Measurements from ENCODE around the gene PXMP4.
"Not testable (repeated sequence)": the region's sequence is repeated elsewhere in the genome, so short reads cannot be mapped to it uniquely, and the experiment has no call there.

PXMP4 gene, protein sequence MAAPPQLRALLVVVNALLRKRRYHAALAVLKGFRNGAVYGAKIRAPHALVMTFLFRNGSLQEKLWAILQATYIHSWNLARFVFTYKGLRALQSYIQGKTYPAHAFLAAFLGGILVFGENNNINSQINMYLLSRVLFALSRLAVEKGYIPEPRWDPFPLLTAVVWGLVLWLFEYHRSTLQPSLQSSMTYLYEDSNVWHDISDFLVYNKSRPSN

DNA sequence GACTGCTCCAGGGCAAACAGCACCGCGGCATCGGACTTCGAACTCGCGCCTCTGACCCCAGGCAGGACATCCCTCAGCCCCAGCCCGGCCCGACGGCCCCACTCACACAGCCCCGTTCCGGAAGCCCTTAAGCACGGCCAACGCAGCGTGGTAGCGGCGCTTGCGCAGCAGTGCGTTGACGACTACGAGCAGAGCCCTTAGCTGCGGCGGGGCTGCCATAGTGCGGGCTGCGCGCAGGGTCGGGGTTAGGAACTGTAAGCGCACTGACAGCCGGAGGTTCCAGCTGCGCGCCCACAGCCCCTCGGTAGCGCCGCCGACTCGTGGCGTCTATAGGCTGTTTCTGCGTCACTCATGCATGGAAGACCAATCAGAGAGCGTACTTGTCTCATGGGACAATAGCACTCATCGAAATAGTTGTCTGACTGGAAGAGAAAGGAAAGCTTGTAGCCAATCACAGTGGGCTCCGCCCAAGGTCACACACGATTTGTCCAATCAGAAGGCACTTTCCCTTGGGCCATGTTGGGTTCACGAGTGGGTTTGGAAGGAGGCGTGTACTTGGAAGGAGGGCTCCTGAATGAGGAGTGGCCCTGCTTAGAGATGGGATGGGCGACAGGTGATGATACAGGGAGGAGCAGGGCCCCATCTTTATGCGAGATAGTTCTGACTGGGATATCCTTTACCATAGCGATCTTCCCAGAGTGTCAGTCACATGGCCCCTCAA, at the start of gene PXMP4:
Gene PXMP4, minus strand, starts transcription at position 322 of the 721 bp plus-strand sequence. Its CDS starts 103 bp downstream, at position 219.
- DNase-seq = peak; percentile 86

DNA sequence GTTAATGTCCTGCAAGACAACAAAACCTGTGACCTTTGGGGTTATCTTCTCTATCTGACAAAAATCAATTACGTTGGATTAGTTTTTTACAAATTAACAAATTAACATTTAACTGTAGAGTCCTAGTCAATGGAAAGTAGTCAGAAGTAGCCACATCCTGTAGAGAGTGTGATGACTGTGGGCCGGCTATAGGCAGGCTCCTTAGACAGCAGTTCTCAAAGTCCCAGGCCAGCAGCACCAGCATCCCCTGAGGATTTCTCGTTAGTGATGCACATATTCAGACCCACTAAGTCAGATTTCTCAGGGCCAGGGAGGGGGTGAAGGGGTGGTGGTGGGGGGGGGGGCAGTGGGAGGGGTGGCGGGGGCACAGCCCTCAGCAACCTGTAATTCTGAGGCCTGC, 48.9 kb upstream of the PXMP4 start:
- no peak for DNase-seq

DNA sequence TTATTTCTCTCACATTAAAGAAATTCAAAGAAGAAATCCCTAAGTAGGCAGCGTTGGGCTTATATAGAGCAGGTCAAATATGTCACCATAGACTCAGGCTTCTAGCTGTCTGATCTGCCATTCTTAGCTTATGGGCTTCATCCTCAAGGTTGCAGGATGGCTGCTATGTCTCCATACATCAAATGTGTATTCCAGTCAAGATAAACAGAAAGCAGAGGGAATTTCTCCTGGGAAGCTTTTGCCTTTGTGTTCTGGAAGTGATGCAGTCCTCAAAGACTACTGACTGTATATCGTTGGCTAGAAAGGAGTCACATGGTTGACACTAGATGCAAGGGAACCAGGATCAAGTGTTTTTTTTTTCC, 47.6 kb upstream of the PXMP4 start:
- no peak for DNase-seq

DNA sequence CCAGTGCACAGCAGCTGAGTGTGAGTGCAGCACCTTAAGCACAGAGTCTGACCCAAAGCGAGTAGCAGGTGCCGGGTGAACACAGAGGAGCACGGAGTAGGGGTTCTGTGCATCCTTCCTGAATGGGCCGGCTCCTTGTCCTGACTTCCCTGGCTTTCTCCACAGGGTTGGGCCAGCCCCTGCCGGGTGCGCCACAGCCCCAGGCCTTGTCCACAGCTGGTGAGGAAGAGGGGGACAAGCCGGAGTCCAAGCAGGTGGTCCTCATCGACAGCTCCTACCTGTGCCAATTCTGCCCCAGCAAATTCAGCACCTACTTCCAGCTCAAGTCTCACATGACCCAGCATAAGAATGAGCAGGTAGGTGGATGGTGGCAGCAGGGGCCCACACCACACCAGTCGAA, 46.6 kb upstream of the PXMP4 start:
- no peak for DNase-seq

DNA sequence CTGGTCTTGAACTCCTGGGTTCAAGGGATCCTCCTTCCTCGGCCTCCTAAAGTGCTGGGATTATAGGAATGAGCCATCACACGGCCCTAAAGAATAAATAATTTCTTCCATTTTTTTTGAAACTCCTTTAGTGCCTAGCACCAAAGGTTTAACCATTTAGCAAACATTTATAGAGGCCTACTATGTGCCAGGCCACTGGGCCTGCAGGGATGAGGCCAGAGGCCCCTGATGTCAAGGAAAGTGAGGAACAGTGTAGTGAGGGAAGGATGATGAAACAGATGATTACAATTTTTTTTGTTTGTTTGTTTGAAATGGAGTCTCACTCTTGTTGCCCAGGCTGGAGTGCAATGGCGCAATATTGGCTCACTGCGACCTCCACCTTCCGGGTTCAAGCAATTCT, 45.5 kb upstream of the PXMP4 start:
- DNase-seq = no peak

DNA sequence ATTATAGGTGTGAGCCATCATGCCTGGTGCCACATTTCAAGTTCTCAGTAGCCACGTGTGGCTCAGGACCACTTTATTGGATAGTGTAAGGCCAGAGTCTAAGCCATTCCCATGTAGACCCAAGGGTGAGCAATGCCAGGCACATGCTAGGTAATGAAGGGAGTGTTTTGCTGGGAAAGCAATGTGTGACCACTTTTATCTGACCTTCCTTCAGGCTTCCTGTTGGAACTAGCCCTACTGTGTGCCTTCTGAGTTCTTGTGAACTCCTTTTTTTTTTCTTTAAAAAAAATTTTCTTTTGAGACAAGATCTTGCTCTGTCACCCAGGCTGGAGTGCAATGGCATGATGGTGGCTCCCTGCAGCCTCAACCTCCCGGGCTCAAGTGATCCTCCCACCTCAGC, 45.0 kb upstream of the PXMP4 start:
- DNase-seq = no peak

DNA sequence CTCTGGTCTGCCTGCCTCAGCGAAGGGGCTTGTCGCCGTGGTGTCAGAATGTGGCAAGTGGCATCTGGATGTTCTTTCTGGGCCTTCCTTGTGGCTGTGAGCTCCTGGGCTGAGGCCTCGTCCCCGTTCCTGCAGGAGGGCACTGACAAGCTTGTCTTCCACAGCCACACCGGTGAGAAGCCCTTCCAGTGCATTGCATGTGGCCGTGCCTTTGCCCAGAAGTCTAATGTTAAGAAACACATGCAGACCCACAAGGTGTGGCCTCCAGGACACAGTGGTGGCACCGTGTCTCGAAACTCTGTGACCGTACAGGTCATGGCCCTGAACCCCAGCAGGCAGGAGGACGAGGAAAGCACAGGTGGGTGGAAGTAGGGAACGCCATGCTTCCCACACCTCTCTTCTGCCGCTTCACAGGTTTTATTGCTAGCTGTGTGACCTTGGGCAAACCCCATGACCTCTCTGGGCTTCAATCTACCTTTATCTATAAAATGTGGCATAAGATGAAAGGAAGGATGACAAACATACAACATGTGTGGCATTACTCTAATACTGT, 41.7 kb upstream of the PXMP4 start:
- DNase-seq = no peak

DNA sequence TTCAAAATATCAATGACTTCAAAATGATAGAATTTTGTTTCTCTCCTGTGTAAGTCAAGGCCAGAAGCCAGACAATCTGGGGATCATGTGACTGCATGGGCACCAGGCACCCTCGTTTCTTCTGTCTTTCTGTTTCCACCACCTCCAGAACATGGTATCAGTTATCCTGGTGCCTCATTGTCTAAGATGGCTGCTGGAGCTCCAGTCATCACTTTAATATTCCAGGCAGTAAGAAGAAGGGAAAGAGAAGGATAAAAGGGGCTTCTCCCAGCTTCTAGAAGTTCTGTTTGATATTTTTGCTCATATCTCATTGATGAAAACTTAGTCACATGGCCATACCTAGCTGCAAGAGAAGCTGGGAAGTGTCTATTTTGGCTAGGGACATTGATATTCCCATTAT, 37.3 kb upstream of the PXMP4 start:
- no peak for DNase-seq

DNA sequence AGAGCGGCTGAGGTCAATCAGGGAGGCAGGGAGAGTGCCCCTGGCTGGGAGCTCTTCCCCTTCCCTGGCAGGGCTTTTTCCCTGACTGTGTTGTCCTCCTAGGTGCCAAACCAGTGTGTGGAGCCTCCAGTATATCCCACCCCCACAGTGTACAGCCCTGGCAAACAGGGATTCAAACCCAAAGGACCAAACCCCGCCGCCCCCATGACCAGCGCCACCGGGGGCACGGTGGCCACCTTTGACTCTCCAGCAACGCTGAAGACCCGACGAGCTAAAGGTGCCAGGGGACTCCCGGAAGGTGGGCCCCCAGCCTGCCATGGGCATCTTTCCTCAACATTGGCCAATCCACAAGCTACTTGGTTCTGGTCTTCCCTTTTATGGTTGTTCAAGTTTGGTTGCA, 36.9 kb upstream of the PXMP4 start:
- no peak for DNase-seq

DNA sequence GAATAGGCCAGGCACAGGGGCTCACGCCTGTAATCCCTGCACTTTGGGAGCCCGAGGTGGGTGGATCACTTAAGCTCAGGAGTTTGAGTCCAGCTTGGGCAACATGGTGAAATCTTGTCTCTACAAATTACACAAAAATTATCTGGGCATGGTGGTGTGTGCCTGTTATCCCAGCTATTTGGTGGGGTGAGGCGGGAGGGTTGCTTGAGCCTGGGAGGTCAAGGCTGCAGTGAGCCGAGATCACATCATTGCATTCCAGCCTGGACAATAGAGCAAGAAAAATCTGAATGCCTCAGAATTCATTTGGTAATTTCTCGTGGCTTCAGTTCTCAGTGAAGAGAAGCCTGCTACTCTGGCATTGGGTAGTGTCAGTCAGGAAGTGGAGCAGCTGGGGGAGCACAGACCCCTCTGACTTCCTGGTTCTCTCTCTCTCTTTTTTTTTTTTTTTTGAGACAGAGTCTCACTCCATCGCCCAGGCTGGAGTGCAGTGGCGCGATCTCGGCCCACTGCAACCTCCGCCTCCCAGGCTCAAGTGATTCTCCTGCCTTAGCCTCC, 35.9 kb upstream of the PXMP4 start:
- DNase-seq = not testable (repeated sequence)

DNA sequence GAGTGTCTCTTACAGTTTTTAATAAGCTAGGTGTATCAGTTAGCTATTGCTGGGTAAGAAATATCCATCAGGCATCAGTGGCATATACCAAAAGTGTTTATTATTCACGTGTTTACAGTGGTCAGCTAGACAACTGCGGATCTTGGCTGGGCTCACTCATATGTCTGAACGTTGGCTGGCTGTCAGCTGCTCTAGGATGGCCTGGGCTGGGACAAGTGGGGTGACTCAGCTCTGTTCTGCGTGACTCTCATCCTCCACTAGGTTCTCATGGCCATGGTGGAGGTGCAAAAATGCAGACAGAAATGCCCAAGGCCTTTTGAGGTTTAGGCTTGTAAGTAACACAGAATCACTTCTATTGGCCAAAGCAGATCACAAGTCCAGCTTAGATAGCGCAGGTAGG, 33.7 kb upstream of the PXMP4 start:
- DNase-seq = no peak

DNA sequence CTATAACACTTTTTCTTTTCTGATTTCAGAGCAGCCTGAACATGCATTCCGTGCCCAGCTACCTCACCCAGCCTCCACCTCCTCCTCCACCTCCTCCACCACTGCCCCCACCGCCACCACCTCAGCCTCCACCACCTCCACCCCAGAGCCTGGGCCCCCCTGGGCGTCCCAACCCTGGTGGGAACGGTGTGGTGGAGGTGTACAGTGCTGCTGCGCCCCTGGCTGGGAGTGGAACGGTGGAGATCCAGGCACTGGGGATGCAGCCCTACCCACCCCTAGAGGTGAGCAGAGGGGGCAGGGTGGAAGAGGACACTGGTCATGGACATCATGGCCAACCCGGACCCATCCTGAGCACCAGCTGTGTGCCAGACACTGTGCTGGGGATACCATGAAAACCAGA, 33.0 kb upstream of the PXMP4 start:
- no peak for DNase-seq

DNA sequence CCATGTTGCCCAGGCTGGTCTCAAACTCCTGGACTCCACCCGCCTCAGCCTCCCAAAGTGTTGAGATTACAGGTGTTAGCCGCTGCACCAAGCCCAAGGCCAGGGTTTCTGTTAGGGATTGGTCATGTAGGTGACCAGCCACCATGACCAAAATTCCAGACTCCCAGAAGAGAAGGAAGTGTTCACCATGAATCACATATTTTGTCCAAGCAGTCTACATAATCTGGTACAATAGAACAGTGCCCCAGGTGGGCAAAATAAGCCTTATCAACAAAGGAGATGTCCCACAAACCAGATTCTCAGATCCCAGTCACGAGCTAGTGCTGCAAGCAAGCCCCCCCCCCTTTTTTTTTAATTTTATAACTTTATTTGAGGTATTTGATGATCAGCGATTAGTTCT, 31.7 kb upstream of the PXMP4 start:
- DNase-seq = no peak

DNA sequence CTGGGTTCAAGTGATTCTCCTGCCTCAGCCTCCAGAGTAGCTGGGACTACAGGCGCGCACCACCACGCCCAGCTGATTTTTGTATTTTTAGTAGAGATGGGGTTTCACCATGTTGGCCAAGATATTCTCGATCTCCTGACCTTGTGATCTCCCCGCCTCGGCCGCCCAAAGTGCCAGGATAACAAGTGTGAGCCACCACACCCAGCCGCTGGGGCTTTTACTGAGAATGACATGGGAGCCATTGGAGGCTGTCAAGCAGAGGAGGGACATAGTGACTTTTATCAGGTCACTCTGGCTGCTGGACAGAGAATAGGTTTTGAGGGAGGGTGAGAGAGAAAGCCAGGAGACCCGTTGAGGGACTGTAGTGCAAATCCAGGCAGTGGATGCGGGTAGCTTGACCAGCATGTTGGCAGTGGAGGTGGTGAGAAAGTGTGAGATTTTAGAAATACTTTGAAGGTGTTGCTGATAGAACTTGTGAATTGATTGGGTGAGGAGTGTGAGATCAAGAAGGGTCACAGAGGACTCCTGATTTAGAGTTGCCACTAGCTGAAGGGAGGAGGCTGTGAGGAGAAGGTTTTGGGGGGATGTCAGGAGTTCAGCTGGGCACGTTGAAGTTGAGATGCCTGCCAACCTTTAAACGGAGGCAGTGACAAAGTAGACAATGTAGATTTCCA, 26.4 kb upstream of the PXMP4 start:
- DNase-seq = no peak

DNA sequence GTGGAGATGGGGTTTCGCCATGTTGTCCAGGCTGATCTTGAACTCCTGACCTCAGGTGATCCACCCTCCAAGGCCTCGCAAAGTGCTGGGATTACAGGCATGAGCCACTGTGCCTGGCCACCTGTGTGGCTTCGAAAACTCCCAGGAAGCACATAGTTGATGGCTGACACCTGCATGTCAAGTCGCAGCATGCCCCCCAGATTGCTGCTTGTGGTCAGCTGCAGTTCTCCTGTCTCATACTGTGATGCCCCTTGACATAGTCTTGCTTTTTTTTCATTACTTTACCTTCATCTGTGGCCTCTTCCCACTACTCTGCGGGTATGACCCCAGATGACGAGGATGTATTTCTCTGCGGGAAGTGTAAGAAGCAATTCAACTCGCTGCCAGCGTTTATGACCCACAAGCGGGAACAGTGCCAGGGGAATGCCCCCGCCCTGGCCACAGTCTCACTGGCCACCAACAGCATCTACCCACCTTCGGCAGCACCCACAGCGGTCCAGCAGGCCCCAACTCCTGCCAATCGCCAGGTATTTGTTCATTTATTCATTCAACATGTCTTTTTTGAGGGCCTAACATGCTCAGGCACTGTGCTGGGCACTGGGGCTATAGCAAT, 24.8 kb upstream of the PXMP4 start:
- DNase-seq = no peak

DNA sequence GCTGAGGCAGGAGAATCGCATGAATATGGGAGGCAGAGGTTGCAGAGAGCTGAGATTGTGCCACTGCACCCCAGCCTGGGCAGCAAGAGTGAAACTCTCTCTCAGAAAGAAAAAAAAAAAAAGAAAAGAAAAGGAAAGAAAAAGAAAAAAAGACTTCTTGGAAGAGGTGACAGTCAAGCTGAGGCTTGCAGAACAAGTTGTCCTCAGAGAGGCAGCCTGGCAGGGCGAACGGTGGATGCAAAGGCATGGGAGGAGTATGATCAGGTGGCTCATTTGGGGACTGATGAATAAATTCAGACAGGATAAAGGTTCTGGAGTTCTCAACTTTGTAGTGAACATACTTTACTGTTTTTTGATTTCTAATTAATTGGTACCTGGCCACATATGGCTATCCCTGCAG, 24.1 kb upstream of the PXMP4 start:
- no peak for DNase-seq

DNA sequence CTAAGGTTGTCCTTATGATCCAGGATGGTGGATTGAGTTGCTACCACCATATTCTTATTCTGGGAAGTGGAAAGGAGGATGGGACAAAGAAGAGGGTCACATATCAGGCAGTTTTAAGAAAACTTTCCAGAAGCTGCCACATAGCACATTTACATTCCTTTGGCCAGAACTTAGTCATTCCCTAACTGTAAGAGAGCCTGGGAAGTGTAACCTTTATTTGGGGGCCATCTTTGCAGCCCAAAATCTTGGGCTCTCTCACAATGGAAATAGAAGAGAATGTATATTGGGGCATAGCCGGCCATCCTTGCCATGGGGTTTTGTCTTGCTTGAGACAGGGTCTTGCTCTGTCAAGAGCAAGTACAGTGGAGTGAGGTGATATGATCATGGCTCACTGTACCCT, 20.1 kb upstream of the PXMP4 start:
- no peak for DNase-seq

DNA sequence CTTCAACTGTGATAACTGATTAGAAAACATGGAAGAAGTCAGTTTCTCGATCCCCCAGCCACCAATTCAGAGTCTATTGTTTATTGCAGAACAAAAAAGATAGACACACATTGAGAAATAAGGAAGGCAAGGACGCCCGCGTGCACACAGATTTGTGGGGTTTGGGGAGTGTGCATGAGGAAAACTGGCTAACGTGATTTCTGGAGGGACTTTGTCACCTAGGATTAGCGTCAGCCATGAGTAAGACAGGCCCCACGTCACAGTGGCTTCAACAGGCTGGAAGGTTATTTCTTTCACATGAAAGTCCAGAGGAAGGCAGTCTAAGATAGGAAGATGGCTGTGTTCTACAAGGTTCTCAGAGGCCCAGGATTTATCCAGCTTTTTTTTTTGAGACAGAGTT, 19.4 kb upstream of the PXMP4 start:
- DNase-seq = no peak

DNA sequence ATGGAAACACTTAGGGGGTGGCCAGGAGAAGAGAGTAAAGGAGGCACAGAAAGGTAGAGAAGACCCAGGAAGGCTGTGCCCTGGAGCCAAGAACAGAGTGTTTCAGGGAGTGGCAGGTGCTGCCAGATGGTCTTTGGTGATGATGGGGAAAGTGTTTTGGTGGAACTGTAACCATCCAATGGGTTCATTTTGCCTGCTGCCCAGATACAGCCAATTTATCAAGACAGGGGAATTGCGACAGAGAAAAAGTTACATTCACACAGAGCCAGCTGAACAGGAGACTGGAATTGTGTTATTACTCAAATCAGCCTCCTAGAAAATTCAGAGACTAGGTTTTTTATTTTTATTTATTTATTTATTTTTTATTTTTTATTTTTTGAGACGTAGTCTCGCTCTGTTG, 16.9 kb upstream of the PXMP4 start:
- no peak for DNase-seq

DNA sequence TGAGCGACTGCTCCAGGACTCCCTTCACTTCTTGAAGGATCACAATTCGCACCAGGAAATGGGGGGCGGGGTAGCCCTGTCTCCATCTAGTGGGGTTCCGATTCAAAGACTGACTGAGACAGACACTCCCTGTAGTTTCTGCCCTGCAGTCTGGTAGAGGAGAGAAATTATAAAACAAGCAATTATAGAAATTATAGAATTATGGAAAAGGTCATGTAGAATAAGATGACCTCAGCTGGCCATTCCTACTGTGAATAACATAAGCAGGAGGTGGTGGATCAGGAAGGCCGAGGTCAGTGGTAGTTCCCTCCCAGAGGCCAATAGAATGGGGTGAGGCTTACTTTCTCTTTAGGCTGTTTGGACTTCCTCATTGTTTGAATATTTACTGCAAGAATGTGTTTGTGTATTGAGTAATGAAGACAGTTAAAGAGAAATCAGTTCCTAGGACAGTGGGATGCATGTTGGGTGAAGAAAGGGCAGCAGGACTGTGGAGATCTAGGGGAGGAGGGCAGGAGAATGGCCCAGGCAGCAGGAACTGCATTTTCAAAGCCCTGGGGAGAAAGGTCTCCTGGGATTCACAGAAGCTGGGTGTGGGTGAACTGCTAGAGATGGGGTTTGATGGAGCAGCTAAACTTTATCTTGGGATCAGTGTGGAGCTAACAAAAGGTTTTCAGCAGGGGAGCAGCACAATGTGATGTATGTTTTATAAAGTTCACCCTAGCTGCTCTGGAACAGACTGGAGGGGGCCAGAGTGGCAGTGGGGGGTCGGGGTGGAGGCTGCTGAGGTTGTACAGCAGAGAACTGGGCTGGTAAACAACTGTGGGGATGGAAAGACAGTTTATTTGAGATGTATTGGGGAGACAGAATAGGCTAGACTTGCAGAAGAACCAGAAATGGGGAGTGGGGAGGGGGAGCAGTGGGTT, 13.8 kb upstream of the PXMP4 start:
- DNase-seq = peak; percentile 27

DNA sequence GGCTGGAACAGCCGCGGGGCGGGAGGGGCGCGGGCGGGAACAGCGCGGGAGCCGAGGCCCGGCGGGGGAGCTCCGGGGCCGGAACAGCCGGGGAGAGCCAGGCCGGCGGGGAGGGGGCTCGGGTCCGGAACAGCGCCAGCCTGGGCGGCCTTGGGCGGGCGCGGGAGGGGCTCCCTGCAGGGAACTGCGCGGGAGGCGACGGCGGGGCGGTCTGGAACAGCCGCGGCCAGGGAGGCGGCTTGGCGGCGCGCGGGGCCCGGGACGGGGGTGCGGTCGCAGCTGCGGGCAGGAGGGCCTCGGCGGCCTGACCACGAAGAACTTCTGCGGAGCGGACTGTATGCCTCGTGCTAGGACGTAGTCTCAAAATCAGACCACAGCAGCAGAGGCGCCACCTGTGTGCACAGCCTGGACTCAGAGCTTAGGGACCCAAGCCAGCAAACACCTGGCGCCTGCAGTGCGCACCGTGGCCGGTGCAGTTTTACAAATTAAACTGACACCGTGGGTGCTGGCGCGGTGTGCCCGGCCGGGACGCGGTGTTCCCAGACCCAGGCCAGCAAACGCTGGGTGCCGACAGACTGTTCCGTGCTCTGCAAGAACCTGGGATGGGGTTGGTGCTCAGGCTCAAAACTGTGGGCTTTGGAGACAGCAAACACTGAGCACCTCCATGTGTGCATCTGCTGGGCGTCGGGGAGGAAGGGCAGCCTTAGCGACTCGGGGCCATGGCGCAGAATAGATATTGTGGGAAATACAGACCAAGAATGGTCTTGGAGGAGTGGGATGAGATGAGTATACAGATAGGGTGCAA, 12.3 kb upstream of the PXMP4 start:
- DNase-seq = peak; percentile 93
